DLD1 (cell line): ENCODE measurements around the gene AP3M1.

Experiments used
- in situ Hi-C: cut with HindIII; loops from 2 replicates; pipeline ENCODE4 v1.10.0; 2017; ENCODE audit warnings: low sequenced_read_pairs

Gene AP3M1

DNA sequence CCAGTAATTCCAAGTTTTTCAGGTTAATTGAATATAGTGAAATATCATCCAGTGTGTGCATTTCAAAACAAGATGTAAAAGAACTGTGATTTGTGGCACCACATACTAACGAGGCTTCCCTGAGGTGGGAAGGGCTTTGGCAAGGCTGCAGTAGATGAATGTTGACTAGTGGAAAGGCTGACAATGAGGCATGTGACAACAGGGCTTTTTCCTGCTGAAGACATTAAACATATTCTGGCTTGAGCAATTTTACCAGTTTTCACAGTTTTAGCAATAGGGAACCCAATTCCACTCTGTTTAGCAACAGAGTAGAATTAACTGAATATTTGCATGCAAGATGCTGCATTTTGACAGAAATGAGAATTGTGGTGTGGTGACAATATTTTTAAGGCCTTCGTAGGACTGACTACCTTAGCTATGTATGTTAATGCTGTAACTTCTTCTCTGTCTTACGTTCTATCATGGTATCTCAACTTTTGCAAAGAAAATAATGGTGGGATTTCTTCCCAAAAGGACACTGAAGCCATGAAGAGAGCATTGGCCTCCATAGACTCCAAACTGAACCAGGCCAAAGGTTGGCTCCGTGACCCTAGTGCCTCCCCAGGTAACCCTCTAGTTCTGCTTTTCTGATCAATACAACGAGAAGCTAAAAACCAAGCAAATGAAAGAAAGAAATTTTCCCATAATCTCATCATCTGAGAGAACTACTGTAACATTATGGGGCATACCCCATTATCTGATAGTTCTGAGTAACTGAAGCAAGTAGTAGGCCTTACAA lies 68.5 kb downstream of the AP3M1 start:
- in situ Hi-C loops = no loop called here

GRCh38 chr10:74081192-74081803 lies 69.3 kb downstream of the AP3M1 start:
- in situ Hi-C loops = no loop called here

DNA sequence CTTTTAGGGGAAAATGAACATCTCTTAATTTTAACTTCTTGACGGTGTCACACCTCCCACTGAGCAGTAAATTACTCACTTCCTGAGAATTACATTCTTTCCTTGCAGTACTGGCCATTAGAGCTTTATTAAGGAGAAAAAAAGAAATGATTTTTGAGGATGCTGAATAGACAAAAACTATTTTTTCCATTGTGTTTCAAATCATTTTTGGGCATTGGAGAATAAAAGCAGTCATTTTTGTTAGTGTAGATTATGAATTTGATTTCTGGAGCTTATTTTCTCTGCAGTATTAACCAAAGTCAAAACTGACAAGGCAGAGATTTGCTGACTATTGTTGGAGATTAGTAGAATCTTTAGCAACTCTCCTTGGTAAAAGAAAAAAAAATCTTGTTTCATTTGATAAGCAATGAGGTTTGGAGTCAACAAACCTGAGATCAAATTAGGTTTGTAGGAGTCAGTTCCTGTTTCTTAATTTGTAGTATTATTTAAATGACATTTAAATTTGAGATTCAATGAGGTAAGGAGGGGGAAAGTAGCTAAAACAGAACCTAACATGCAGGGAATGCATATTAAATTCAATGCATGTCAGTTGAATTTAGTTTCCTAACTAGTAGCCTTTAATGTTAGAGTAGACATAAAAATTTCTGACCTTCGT lies 70.6 kb downstream of the AP3M1 start:
- in situ Hi-C loops = no loop called here

DNA sequence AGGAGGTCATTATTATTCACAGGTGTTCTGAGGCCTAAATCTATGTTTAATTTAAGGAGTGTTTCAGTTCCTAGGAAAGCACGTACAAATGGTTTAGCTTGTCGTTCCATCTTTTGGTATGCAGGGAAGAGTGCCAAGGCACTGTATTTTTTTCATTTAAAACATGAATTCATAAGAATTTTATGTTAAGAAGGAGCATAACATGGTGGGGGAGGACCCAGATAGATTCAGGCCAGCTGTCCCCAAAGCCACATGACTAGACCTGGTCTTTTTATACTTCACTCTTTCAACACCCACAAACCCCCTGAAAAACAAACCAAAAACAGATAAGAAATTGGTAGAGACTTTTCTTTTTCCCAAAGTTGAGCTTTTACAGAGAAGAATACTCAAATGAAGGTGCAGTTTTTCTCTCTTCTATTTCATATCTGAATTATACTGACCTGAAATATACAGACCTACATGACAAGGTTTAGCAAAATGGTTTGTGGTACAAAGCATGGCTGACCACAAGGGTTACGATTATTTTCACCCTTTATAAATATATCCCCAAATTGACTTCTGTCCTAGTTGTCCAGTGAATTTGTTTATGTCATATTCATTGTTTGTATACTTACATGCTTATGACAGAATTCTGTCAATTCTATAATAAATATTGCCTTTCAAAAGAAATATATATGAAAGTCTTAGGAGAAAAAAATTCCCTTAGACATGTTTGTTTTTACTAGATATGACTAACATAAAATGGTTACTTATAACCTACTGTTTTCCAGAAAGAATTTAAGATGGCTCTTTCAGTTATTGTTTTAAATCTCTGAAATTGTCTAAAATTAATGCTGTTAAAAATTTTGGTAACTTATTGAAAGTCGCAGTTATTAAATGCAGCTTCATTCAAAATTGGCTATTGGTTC lies 71.3 kb downstream of the AP3M1 start:
- in situ Hi-C loops = no loop called here

DNA sequence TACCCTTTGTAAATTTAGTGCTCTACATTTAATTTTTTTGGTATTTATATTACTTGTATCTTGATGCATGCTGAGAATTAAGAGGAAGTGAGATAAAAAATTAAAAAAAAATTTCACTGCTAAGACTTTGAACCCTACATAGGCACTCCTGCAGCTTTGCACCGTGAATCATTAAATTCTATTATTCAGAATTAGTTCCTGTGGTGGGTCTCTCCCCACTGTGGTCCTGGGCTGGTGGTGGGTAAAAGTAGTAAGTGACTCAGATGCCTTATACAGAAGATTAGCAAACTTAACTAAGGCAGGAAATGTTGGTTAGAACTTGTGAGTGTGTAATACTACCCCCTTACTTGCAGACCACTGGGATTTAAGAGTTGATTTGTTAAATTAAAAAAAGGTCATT lies 72.6 kb downstream of the AP3M1 start:
- in situ Hi-C loops = no loop called here

DNA sequence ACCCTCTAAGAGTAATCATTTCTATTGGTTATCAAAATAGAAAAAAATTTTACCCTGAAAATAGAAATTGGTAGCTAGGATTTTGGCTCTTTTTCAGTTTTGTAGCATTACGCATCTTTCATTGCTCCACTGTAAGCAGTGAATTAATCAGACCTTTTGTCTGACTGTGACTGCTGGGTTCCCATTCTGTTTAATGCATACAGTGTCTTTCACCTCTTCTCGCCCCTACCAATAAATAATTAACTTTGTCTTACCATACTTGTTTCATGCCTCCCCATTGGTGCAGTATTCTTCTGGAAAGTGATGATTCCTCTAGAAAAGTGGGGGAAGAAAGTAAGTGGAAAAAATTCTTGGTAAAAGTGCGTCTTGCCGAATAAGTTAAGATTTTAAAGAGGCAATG lies 73.2 kb downstream of the AP3M1 start:
- in situ Hi-C loops = no loop called here

DNA sequence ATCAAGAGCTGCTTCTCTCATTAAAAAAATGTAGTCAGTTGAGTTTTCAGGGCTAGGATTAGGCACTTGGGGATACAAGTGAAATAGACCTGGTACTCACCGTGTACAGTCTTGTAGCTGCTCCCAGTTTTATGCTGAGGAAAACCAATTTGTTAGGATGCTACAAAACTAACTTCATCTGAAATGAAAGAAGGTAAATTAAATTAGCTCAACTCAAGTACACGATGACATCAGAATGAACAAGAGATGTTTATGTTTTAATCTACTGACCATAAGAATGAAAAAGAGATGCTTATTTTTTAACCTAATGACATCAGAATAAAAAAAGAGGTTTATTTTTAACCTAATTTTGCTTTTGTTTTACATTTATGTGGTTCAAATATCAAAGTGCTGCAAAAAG lies 73.7 kb downstream of the AP3M1 start:
- in situ Hi-C loops = no loop called here

- in situ Hi-C loops = no loop called here
These were observed 74.7 kb downstream of the AP3M1 start for GRCh38 chr10:74075906-74076305.

GRCh38 chr10:74072503-74072902 lies 78.1 kb downstream of the AP3M1 start:
- in situ Hi-C loops = no loop called here

- in situ Hi-C loops = no loop called here
These were observed 79.5 kb downstream of the AP3M1 start for GRCh38 chr10:74071157-74071556.
